ENCODE results near the gene ADCY5.

ADCY5 gene

DNA sequence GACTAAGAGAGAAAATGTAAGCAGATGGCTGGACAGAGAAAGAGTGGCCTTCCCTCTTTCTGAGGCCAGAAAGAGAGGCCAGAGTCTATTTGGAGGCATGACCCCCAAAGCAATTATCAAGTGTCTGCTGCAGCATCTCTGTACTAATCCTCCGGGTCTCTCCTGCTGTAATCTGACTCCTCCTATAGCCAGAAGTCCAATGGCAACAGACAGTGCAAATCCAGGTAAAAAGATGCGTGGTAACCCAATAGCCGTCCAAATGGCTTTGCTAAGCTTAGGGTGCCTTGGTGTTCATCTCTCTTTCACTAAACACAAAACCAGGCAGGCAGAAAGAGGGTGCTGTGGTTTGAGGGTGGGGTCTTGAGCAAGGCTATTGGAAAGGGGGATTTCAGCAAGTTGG, 91.6 kb downstream of the ADCY5 start:
- DNase-seq = no peak

DNA sequence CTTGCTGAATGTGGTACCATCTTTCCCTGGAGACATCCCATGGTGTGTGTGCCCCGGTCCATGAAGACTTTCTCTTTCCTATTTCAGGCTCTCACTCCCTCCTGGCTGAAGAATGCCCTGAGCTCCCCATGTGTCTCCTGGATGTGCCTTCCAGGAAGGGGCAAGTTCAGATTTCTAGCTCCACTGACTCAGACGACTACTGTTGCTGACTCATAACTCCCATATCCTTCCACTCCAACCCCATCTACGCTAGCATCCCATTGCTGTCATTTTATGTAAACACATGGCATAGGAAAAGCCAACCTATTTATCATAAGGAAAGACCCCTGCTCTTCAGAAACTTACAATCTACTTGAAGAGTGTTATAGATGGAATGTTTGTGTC, 95.0 kb downstream of the ADCY5 start:
- no peak for DNase-seq

DNA sequence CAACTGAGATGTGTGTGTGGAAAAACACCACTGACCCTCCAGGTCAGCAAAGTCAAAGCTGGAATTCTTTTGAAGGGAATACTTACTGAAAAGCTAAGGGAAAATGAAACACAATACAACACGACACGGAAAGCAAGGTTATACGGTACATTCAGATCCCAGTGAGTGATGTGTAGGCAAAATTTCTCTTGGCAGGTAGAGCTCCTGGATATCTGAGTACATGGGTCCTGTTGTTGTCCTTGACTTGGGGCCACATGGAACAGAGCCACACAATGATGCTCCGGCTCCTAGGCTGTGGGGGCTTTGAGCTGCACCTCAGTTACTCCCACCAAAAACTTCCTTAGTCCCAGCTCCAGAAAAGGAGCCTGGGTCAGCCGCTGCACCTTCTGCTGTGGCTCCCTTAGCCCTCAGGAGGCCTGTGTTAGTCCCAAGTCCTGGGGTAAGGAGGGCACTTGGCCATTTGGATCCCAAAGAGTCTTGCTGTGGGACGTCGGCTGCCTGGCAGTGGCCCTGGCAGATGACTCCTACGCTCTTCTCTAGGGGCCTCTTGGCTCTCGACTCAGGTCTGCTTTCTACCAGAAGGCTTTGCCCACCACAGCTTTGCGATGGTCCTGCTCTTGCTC, 95.6 kb downstream of the ADCY5 start:
- DNase-seq = no peak

DNA sequence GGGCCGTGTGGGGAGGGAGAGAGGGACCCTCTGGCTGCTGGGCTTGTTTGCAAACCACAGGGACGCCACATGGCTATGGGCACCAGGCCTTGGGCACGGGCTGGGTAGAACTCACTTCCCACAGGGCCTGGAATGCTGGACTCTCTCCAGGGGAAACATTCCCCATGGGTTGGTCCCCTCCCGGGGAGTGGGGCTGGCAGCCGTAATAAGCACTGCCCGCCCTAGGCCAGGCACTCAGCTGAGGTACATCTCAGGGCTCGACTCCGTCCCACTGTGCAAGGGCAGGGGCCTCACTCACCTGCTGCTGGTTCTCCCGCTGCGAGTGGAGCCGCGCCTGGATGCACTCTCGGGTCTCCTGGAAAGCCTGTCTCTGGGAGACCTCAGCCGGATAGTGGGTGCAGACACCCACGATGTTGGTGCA, 96.7 kb downstream of the ADCY5 start:
- no peak for DNase-seq

DNA sequence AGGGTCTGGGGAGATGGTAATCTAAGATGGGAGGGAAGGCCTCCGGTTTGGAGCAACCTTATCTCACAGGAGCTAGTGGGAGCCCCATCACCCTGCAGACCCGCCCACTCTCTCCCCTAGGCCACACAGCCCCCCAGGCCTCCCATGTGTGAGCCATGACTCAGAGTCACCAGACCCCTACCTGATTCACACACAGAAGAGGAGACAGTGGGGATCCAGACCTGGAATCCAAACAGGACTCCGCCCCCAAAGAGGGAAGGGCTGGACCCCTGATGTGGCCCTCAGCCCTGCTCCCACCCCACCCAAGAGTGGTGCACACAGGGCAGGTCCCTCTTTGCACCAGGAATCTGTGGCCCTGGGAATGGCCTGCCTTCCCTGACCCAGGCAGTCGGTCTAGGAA, 97.4 kb downstream of the ADCY5 start:
- no peak for DNase-seq

DNA sequence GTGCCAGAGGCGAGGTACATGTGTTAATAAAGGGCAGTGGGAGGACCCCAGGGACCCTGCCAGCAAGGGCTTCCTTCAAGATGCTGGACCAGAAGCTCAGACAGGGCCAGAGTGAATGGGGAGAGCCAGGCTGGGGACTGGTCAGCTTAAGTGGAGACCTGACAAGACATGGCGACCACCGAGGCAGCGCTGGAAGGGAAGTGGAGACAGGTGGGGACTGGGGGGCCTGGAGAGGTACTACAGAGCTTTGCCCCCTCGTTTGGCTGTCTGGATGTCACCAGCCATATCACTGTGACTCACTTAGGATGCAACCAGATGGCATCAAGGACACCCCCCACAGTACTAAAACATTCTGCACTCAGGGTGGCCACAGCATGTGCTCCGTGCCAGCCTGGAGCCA, 97.9 kb downstream of the ADCY5 start:
- no peak for DNase-seq

DNA sequence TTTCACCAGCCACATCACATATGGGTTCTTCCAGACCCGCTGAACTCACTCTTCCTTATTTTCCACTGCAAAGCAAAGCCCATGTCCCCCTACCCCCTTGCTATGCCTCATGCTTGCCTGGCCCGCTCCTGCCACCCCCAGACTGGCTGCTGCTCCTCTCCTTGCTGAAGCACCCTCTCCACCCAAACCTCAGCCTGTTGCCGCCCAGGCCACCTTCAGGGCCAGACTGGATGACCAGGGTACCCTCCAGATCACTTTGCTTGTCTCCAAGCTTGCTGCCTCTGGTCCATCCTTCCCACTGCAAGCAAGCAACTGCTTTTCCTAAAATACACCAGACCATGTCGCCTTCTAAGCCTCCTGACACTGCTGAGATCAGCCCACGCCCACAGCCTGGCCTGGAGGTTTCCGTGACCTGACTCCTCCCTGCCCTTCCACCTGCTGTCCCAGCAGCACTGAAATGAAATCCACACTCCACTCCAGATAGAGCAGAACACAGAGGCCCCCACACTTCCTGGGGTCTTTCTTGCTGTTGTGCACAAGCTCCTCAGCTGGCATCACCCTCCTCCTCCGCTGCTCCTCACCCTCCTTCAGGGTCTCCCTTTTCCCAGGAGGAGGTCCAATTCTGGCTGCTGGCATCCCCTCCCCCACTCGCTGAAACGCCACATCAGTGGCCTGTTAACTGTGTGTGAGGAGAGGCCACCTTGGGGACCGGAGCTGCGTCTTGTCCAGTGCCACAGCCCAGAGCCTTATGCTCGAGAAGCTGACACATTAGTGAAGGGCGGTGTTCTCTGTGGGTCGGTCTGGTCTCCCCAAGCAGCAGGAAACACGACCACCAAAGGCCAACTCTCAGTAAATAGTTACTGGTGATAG, 99.1 kb downstream of the ADCY5 start:
- DNase-seq = no peak

DNA sequence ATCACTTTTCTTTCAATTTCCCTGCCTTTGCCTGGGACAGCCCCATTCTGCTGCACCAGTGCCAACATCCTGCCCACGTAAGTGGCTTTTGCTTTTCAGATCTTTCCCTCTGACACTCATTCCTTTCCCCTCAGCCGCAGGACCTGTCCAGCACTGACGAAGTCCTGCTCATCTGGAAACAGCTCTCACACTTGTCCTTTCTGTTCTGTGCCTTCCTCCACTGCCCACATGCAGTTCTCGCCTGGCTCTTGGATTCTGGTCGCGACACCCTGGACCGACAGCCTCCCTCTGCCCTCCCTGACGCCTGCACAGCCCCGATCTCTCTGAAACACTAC, 99.7 kb downstream of the ADCY5 start:
- no peak for DNase-seq

DNA sequence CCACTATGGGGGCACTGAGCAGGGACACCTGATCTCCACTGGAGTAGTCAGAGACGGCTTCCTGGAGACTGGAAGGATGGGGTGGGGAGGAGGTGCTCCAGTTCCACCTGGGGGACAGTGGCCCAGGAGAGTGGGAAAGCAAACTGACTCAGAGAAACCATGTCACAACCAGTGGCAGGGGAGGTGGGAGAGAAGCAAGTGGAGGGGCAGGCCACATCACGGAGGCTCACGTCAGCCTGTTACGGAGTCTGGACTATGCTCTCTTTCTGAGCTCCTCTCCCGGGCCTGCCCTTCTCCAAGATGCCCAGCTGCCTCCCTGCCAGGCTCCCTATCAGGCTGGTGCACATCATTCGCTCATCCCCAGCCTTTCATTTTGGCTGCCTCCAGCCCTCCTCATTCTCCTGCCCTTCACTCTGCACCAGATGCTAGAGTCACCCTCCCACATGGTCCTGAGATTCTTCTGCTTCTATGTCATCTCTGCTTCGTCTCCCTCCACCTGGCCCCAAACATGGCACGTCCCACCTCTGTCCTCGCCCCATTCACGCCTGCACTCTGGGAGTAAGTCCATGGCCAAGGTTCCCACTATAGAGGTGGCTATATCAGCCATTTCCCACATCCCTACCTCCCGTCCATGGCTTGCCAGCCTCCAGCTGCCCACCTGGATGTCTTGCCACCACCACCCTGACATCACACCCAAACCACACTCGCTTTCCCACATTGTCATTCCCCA, 100.3 kb downstream of the ADCY5 start:
- no peak for DNase-seq

DNA sequence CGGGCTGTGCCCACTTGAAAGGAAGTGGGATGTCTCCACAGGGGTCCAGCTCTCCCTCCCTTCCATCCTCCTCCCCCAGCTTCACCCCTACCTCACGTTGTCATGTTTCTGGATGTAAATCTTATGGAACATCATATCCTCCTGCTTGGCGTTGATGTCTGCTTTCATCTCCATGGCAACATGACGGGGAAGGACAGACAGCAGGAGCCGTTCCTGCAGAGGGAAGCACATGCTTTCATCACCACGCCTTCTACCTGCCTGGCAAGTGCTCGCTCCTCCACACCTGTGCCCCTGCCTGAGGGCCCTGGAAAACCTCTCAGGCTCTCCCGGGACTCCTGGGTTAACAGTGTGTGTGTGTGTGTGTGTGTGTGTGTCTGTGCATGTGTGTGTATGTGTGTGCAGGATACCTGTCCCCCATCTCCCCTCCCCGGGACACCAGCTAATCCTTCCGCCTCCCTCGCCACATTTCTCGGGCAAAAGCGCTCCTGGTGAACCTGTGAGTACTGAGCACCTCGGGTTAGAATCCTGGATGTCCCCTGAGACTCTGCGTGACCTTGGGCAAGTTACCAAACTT, 101.1 kb downstream of the ADCY5 start:
- no peak for DNase-seq

DNA sequence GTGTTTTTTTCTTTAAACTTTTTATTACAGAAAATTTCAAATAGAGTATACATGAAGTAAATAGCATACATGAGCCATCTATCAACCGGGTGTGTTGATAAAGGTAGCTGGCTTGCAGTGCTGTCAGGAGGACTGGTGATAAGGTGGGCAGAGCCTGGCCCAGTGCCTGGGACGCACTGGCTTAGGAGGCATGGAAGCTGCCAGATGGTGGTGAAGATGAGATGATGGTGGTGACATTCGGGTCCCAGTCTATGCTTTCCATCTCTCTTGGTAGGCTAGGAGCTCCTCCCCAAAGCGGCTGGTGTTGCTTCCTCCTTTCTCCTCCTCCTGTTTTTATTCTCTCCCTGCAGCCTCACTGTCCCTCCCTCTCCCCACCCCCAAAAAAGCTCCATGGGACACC, 101.7 kb downstream of the ADCY5 start:
- no peak for DNase-seq

DNA sequence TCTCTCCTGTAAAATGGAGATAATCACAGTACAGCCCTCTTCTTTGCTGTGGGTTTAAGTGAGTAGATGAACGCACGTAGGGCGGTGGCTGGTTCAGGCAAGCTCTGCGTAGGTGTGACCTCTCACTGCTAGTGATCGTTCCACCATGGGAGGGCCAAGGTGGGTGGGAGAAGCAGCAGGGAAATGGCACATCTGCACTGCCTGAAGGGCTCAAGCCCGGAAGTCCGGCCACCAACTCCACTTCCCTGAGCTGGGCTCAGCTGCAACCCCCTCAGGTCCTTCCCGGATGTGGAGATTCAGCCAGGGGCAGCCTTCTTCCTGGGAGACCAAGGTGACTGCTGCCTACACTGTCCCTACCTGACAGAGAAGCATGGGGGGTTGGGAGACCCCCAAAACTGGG, 102.9 kb downstream of the ADCY5 start:
- DNase-seq = no peak

DNA sequence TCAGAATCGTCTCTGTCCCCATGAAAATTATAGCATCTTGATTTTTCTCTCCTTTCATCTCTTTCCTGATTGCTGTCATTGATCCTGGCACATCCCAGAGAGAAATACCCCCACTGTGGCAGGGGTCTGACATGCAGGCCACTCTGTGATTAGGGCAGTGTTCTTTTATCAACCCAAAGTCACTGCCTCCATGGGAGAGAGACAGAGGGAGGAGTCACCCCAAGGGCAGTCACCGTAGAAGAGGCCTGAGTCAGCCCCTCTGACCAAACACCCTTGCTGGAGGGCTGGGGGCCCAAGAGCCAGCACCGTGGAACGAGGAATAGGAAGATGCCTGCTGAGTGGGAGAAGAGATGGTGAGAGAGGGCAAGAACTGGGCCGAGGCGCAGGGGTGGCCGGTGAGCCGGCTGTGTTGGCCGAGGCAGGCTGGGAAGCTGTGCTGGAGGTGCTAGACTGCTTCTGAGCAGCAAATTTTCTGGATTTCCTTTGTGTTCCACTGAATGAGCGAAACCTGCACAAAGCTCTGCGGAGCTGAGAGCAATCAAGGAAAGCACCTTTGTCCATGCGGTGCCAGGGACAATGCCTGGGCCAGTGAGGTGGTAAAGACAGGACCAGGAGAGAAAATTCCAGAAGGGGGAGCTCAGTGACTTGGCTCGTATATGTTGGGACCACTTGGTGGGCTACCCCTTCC, 103.8 kb downstream of the ADCY5 start:
- no peak for DNase-seq

DNA sequence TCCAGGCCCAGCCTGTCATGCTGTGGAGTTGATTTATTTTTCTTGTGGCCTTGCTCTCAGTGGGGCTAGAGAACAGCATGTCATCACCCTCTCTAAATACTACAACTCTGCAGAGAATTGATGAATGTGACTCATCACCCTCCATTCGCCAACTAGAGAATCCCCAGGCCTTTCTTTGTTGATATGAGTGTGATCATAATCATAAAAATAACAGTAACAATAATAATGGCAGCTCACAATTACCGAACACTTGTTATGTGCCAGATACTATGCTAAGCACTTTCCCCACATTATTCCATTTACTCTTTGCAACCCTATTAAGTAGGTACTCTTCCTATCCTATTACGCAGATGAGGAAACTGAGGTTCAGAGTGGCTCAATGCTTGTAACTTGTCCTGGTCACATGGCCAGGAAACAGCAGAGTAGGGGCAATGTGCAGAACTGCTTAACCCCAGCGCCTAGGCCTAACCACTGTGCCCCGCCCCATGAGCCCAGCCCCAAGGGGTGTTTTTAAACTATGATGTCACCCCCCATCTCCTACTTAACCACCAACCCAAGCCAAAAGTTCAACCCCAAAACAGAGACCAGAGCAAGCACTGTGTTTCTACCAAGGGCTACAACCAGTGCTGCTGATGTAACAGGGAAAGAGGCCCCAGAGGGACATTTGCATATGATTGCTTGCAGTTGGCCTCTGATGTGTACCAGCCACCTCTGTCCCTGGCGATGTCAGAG, 104.5 kb downstream of the ADCY5 start:
- DNase-seq = no peak

DNA sequence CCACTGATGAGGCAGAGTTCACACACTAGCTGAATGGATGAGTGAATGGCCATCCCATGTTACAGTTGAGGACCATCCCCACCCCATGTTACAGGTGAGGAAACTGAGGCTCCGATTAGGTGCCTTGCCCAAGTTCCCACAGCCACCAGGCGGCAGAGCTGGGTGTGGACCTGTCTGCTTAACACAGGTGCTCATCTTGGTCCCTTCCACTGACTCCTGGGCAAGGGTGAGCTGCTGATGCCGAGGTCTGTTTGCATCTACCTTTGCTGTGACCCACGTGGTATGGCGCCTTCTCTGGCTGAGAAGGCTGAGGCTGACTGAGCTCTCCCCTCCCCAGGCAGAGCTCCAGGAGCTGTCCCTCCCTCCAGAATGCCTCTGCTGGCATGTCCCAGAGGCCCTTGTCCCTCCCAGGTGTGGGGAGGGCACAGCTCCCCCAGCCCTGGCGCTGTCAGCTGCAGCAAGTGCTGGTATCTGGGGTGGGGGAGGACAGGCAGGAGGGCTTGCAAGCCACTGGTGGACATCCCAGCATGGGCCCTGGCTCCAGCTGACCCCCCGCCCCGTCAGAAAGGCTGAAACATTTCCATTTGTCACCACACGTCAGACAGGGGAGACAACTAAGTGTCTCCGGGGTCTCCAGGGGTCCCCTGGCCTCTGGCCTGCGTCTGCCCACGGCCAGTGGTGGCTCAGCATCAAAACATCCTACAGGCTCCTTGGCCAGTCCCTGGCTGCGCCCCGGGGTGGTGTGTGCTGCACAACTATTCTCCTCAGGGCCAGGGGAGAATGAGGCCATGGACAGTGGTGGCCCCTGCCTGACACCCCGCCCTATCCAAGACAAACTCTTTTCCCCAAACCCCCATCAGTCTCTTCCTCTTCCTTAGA, 105.4 kb downstream of the ADCY5 start:
- no peak for DNase-seq

DNA sequence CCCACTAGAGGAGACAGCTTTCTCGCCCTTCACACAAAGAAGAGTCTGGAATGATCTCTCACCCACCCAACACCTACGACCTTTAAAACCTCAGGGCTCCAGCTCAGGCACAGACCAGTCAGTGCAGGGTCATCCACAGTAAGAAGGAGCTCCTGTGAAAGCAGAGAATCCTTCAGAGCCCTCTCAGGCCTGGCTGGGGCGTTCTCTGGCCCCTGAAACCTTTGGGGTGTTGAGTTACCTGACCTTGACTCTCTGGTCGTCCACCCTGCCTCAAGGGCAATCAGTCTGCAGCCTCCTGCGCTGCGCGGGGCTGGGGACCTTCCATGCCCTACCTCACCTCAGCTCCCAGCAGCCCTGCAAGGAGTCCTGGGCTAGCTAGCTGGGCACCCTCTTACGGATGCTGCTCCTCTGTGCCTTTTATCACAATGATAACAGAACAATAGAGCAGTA, 106.2 kb downstream of the ADCY5 start:
- no peak for DNase-seq

DNA sequence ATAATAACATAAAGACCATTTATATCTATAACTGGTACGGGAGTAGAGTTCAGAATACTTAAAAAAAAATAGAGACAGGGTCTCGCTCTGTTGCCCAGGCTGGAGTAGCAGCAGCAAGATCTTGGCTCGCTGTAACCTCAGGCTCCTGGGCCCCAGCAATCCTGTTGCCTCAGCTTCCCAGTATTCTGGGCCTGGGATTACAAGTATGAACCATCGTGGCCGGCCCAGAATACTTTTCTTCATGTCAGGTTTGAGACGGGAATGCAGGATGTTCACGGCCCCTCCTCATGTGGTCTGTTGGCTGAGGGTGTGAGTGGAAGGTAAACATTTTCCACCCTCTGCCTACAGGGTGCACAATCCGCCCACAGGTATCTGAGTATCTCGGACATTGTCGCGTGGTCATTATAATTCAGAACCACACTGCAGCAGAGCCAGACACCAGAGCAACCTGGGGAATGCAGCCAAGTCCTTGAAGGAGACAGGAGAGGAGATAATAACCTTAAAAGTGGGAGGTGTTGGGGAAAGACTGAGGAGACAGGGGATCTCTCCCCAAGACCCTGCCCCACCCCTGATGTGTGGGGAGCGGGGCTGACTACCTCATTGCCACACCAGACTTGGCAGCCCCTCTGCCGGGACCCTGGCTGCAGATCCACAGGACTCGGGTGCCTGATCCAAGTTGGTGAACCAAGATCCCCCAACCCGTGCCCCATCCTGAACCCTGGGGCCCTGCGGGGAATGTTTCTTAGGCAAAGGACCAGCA, 106.8 kb downstream of the ADCY5 start:
- DNase-seq = no peak

DNA sequence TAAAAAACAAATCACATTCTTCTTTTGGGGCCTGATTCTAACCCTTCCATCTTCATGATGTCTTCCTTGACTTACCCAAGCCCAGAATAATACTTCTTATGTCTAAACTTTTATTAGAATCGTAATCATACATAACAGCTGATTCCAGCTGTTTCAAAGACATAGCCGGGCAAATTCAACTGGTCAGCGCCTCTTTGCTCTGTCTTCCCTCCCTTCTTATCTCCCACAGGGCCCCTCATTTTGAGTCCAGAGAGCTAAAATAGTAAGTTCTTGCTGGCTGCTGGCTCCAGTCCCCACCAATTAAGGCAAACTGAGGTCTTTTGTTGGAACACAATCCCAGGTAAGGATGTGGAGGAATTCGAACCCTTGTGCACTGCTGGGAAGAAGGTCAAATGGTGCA, 108.6 kb downstream of the ADCY5 start:
- DNase-seq = no peak

DNA sequence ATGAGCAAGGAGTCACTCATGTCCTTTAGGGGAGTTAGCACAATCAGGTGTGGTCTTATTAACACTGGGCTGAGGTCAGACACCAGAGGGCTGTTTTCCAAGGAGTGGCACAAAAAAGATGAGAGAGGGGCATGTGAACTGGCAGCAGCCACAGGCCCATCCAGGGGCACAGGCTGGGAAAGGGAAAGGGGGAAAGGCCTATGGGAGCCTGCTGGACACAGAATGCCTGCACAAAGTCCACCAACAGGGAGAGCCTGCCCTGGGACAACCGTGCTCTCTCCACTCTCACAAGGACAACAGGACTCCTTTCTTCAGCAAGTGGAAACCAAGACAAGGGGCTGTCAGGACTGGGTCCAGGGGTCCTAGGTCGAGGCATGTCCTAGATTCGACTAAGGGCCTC, 109.6 kb downstream of the ADCY5 start:
- DNase-seq = no peak

DNA sequence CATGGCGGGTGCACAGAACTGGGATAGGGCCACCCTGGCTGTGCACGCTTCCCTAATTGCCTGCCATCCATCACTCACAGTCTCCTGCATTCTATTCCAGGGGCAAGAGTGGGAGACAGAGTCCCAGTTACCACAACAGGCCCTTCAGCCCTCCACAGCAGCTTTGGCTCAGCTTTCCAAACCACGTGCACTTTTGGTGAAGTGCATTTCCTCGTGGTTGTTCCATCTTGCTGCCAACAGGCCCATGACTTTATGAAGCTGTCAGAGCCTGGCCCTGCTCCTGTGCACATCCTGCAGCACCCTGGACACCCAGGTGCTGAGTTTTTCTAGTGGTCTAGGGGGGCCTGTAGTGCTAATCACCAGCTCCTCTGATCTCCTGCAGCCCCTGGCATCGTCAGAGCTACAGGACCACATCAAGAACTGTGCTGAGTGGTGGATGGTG, 110.2 kb downstream of the ADCY5 start:
- no peak for DNase-seq
